ENCODE results near the gene CLK4.

CLK4 gene

DNA sequence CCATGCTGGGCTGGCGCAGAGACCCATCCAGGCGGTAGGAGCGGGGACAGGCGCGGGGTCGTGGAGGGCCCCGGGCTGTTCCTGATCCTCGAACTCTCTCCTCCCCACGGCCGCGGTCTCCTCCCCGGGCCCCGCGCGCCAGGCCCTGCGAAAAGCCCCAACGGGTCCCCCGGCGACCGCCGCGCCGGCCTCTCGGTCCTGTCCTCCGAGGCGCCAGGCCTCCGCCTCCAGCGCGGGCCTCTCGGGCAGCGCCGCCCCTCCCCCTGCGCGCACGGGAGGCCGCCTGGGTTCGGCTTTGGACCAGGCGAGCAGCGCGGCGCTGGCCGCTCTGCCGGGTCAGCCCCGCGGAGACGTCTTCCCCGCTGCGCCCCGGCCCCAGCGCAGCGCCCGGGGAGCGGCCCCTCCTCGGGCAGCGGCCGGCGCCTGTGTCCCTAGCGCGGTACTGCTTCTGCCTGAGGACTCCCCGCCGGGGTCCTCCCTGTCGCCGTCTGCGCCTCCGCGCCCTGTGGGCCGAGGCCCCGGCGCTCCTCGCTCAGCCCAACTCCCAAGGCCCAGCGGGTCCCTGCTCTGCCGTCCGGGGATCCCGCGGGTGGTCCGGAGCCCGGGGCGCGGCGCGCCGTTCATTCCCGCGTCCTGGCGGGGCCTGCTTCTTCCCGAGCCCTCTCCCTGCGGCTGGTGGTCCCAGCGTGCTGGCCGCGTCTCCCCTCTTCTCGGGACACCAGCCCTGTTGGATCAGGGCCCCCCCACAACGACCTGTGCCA lies 50.1 kb downstream of the CLK4 start:
- no peak overlapping the region for H3K4me3 ChIP-seq (ENCODE audit: control insufficient read depth, low read depth, low read length)
- DNase-seq (ENCODE audit: low read depth) = no peak
- TF ChIP-seq, protein P1, sequence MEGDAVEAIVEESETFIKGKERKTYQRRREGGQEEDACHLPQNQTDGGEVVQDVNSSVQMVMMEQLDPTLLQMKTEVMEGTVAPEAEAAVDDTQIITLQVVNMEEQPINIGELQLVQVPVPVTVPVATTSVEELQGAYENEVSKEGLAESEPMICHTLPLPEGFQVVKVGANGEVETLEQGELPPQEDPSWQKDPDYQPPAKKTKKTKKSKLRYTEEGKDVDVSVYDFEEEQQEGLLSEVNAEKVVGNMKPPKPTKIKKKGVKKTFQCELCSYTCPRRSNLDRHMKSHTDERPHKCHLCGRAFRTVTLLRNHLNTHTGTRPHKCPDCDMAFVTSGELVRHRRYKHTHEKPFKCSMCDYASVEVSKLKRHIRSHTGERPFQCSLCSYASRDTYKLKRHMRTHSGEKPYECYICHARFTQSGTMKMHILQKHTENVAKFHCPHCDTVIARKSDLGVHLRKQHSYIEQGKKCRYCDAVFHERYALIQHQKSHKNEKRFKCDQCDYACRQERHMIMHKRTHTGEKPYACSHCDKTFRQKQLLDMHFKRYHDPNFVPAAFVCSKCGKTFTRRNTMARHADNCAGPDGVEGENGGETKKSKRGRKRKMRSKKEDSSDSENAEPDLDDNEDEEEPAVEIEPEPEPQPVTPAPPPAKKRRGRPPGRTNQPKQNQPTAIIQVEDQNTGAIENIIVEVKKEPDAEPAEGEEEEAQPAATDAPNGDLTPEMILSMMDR (IDR thresholded peaks at IDR 0.05; ENCODE audit: control insufficient read depth, insufficient read depth, low read depth, low read length, missing control alignments) = no peak

DNA sequence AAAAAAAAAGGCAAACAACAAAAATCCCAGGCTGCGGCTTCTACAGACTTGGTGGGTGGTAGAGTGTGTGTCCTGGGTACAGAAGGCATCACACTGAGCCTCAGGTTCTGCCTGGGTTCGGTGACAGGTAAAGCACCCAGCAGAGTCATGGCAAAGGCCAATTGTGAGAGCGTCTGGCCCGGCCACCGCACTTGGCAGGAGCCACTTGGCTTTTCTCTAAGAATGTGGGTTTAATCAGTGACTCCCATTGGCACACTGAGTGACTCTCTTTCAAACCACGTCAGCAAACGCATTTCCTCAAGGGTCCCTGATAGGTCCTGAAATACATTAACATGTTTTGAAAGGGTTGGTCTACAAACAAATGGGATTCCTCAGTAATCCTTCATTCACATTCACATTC lies 53.6 kb downstream of the CLK4 start:
- no peak for DNase-seq (ENCODE audit: low read depth)
- TF ChIP-seq, protein P1 (IDR thresholded peaks at IDR 0.05; ENCODE audit: control insufficient read depth, insufficient read depth, low read depth, low read length, missing control alignments) = no peak
- H3K4me3 ChIP-seq (ENCODE audit: control insufficient read depth, low read depth, low read length) = no peak overlapping the region

DNA sequence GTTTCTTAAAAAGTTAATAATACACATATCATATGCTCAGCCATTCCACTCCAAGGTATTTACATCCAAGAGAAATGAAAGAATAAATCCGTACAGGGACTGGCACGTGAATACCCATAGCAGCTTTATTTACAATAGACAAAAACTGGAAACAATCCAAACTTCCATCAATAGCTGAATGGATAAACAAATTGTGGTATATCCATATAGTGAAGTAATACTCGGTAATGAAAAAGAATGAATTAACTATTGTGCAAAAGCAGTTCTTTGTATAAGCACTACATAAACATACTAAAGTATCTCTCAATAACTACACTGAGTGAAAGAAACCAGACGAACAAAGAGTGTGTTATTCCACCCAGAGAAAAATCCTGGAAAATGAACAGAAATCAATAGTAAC lies 54.2 kb downstream of the CLK4 start:
- no peak for DNase-seq (ENCODE audit: low read depth)
- TF ChIP-seq, protein P1 (IDR thresholded peaks at IDR 0.05; ENCODE audit: control insufficient read depth, insufficient read depth, low read depth, low read length, missing control alignments) = no peak
- no peak overlapping the region for H3K4me3 ChIP-seq (ENCODE audit: control insufficient read depth, low read depth, low read length)

DNA sequence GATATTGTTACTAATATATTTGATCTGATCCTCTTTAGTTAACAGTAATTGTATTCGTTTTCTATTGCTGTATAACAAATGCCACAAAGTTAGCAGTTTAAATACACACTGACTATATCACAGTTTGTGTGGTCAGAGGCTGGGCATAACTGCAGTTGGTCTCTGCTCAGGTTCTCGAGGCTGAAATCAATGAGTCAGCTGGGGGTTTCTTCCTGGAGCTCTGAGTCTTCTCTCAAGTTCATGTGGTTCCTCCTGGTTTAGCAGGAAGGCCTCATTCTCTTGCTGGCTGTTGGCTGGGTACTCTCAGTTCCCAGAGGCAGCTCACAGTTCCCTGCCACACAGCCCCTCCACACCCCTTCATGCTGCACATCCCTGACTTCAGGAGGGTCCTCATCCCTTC lies 57.4 kb downstream of the CLK4 start:
- TF ChIP-seq, protein P1 (IDR thresholded peaks at IDR 0.05; ENCODE audit: control insufficient read depth, insufficient read depth, low read depth, low read length, missing control alignments) = no peak
- DNase-seq (ENCODE audit: low read depth) = no peak
- H3K4me3 ChIP-seq (ENCODE audit: control insufficient read depth, low read depth, low read length) = no peak overlapping the region

DNA sequence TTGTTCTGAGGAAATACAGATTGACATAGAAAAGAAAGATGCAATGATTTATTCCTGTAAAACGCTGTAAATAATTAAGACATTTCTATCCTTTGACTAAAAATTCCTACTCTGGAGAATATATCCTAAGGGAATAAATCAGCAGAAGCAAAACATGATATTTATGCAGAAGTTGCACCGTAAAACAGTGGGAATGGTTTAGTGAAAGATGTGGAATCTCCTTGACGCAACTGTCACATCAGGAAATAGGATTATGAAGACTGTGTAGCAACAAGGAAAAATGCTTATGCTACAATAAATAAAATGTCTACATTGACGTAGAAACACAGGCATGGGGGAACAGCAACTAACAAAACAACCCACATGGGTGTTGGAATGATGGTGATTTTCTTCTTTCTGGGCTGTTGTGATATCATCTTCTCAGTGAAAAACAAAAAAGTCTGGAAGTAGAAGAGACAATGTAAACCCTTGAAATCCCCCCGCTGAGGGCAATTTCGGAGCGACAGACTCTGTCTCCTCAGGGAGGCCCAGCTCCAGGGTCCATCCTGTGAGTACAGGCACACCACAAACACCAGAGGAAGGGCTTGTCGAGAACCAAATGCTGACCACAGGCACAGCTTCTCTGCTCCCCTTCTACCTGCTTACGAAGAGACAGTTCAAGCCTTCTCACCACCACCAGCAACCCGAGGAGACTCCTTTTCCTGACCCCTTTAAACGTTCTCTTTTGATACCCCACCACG lies 61.9 kb downstream of the CLK4 start:
- TF ChIP-seq, protein P1 (IDR thresholded peaks at IDR 0.05; ENCODE audit: control insufficient read depth, insufficient read depth, low read depth, low read length, missing control alignments) = no peak
- no peak overlapping the region for H3K4me3 ChIP-seq (ENCODE audit: control insufficient read depth, low read depth, low read length)

DNA sequence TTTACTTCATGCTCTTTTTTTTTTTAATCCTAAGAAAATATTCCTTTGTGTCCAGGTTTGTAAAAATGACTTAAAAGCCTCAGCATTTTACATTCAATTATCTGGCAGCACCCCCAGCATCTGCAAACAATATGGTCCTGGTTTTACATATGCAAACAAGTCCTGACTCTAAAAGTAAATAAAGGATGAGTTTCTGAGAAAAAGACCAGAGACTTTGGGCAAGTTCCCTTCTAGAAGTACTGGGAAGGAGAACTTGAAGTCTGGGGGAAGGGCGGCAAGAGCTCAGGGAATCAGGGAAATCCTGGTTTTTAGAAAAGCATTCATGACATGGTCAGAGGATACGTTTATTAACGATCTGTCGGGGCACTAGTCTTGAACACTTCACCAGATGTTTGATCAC lies 62.5 kb downstream of the CLK4 start:
- TF ChIP-seq, protein P1 (IDR thresholded peaks at IDR 0.05; ENCODE audit: control insufficient read depth, insufficient read depth, low read depth, low read length, missing control alignments) = no peak
- H3K4me3 ChIP-seq (ENCODE audit: control insufficient read depth, low read depth, low read length) = no peak overlapping the region
- no peak for DNase-seq (ENCODE audit: low read depth)

More for the DNA sequence above, 61.9 kb downstream of the CLK4 start:
- no peak for DNase-seq (ENCODE audit: low read depth)
